Measurements from ENCODE around the gene MYOCD.

GRCh38 chr17:12800855-12801365 lies 135.2 kb downstream of the MYOCD start:
- no peak for TF ChIP-seq EZH2phosphoT487 (IDR thresholded peaks at IDR 0.05; ENCODE audit: insufficient read depth, low read depth)
- no peak for TF ChIP-seq EZH2 (IDR thresholded peaks at IDR 0.05; ENCODE audit: insufficient read depth, poor library complexity, severe bottlenecking)
